Duodenal mucosa (tissue), 2 donors: ENCODE data around the gene ST3GAL5.
A peak's percentile ranks its signal among the peaks of the same experiment; 100 is the strongest.

Experiments
- H3K27ac ChIP-seq: one replicate; pipeline ENCODE4 v1.7.0; 2013; ENCODE audit warnings: low read depth, low read length
- H3K27me3 ChIP-seq, 2 donors: one replicate each; pipeline ENCODE4 v1.7.0; 2013; ENCODE audit warnings: low read length in 2 of 2, control low read depth in 1 of 2; ENCODE audit not compliant: insufficient read depth in 2 of 2, control insufficient read depth in 1 of 2
- H3K36me3 ChIP-seq, 2 donors: one replicate each; pipeline ENCODE4 v1.7.0; 2013; ENCODE audit warnings: low read length in 2 of 2, control low read depth in 1 of 2; ENCODE audit not compliant: insufficient read depth in 2 of 2, control insufficient read depth in 1 of 2
- H3K4me1 ChIP-seq, 2 donors: one replicate each; pipeline ENCODE4 v1.7.0; 2013; ENCODE audit warnings: low read length in 2 of 2, control low read depth in 1 of 2; ENCODE audit not compliant: insufficient read depth in 2 of 2, control insufficient read depth in 1 of 2
- H3K4me3 ChIP-seq, 2 donors: one replicate each; pipeline ENCODE4 v1.7.0; 2013; ENCODE audit warnings: low read length in 2 of 2, low read depth in 1 of 2
- H3K9ac ChIP-seq, 2 donors: one replicate each; pipeline ENCODE4 v1.7.0; 2013; ENCODE audit warnings: low read length in 2 of 2, low read depth in 1 of 2
- H3K9me3 ChIP-seq, 2 donors: one replicate each; pipeline ENCODE4 v1.7.0; 2013; ENCODE audit warnings: low read length in 2 of 2, control low read depth in 1 of 2; ENCODE audit not compliant: control insufficient read depth in 1 of 2

ST3GAL5 gene

GRCh38 chr2:85866165-85866659 is 22.6 kb downstream of the ST3GAL5 start:
- Histone ChIP-seq H3K9ac (no peak overlapping the region), H3K27ac (no peak overlapping the region), H3K36me3 (no peaks in the 10 kb centered on the region), H3K4me3 (no peak overlapping the region), H3K9me3 (no peaks in the 10 kb centered on the region), H3K27me3 (no peaks in the 10 kb centered on the region), H3K4me1 (peaks cover 8 to 9% of the 10 kb centered on the region in 2 donors)

GRCh38 chr2:85865539-85866164 is 23.1 kb downstream of the ST3GAL5 start:
- H3K9me3 ChIP-seq = no peaks in the 10 kb centered on the region
- H3K4me3 ChIP-seq = no peak overlapping the region
- no peak overlapping the region for H3K27ac ChIP-seq
- H3K9ac ChIP-seq = no peak overlapping the region
- no peaks in the 10 kb centered on the region for H3K27me3 ChIP-seq
- no peaks in the 10 kb centered on the region for H3K36me3 ChIP-seq
- H3K4me1 ChIP-seq = peaks cover 9 to 12% of the 10 kb centered on the region in 2 donors

DNA sequence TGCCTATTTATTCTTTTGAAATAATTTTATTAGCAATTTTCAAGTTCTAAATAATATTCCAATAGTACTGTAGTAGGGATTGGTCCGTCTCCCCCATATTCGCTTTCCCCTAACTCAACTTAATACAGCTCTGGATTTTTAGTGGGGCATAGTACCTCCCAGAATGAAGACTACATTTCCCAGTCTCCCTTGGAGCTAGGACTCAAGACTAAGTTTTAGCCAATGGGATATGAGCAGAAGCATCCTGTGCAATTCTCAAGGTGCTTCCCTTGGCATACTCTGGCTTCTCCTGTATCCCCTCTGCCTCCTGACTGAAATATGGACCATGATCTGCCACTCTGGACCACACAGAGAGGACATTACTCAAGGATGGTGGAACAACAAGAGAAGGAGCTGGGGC is 24.1 kb downstream of the ST3GAL5 start:
- H3K4me3 ChIP-seq = no peak overlapping the region
- no peak overlapping the region for H3K27ac ChIP-seq
- H3K27me3 ChIP-seq = no peaks in the 10 kb centered on the region
- peaks cover 9 to 12% of the 10 kb centered on the region in 2 donors for H3K4me1 ChIP-seq
- no peak overlapping the region for H3K9ac ChIP-seq
- H3K9me3 ChIP-seq = no peaks in the 10 kb centered on the region
- no peaks in the 10 kb centered on the region for H3K36me3 ChIP-seq

DNA sequence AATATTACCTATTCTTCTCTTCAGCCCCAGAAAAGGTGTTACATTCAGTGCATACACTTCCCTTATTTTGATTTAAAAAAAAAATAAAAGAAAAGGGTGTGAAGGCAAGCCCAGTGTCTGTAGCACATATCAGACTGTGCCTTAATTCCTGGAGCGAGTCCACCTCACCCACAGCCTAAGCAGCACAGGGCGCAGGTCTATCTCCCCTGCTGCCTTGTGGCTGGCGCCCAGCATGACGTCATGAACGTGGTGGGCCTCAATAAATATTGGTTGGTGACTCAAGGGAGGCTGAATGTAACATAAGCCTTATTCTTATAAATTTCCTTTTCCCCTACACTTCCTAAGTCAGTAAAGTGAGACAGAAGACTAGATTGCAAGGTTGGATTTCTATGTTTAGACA is 26.4 kb downstream of the ST3GAL5 start:
- H3K27me3 ChIP-seq = no peaks in the 10 kb centered on the region
- H3K27ac ChIP-seq = no peak overlapping the region
- H3K36me3 ChIP-seq = no peaks in the 10 kb centered on the region

GRCh38 chr2:85861650-85862049 is 27.1 kb downstream of the ST3GAL5 start:
- Histone ChIP-seq H3K4me1 (peaks cover 9 to 12% of the 10 kb centered on the region in 2 donors), H3K9me3 (no peaks in the 10 kb centered on the region), H3K36me3 (no peaks in the 10 kb centered on the region), H3K27me3 (no peaks in the 10 kb centered on the region), H3K9ac (no peak overlapping the region), H3K4me3 (no peak overlapping the region), H3K27ac (no peak overlapping the region)

More for the DNA sequence above, 26.4 kb downstream of the ST3GAL5 start:
- Histone ChIP-seq H3K4me1 (peaks cover 9 to 12% of the 10 kb centered on the region in 2 donors), H3K9me3 (no peaks in the 10 kb centered on the region), H3K4me3 (no peak overlapping the region), H3K9ac (no peak overlapping the region)

GRCh38 chr2:85861180-85861579 is 27.6 kb downstream of the ST3GAL5 start:
- H3K9me3 ChIP-seq = no peaks in the 10 kb centered on the region
- H3K4me1 ChIP-seq = peaks cover 9 to 12% of the 10 kb centered on the region in 2 donors
- no peak overlapping the region for H3K4me3 ChIP-seq
- H3K9ac ChIP-seq = no peak overlapping the region
- H3K36me3 ChIP-seq = no peaks in the 10 kb centered on the region
- H3K27me3 ChIP-seq = no peaks in the 10 kb centered on the region
- no peak overlapping the region for H3K27ac ChIP-seq

DNA sequence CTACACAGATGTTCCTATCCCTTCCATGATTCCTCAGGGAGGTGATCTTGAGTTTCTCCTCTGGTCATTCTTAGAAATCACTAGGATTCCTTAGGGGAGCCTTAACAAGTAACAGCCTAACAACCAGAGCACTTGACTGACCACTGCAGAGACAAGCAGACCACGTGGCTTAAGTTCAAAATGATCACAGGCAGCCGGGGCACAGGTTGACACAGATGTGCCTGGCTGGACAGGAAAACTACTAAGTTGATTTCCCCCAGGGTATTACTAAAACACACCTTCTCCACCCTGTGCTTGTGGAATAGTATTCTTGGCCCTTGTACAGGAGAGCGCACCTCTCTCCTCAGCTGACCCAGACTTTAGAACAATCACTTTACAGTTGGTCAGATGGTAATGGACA is 29.9 kb downstream of the ST3GAL5 start:
- Histone ChIP-seq H3K9ac (no peak overlapping the region), H3K4me1 (peaks cover 5 to 11% of the 10 kb centered on the region in 2 donors), H3K4me3 (no peak overlapping the region), H3K27ac (no peak overlapping the region), H3K27me3 (no peaks in the 10 kb centered on the region), H3K9me3 (no peaks in the 10 kb centered on the region), H3K36me3 (no peaks in the 10 kb centered on the region)

DNA sequence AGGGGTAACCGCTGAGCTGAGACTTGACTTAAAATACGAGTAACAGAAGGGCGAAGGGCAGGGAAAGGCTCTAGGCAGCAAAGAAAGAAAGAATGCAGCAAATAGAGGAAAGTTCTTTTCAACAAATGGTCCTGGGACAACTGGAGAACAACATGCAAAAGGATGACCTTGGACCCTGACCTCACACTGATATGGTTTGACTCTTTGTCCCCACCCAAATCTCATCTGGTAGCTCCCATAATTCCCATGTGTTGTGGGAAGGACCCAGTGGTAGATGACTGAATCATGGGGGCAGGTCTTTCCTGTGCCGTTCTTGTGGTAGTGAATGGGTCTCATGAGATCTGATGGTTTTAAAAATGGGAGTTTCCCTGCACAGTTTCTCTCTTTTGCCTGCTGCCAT is 33.9 kb downstream of the ST3GAL5 start:
- Histone ChIP-seq H3K9me3 (no peaks in the 10 kb centered on the region), H3K27ac (no peak overlapping the region), H3K36me3 (no peaks in the 10 kb centered on the region)

GRCh38 chr2:85854166-85854509 is 34.7 kb downstream of the ST3GAL5 start:
- no peaks in the 10 kb centered on the region for H3K36me3 ChIP-seq
- no peaks in the 10 kb centered on the region for H3K9me3 ChIP-seq
- H3K4me1 ChIP-seq = peaks cover 15 to 16% of the 10 kb centered on the region in 2 donors
- peak overlapping the region; percentile 5 to 38 for H3K4me3 ChIP-seq
- peak overlapping the region; percentile 36 for H3K27ac ChIP-seq
- no peaks in the 10 kb centered on the region for H3K27me3 ChIP-seq
- peak overlapping the region in 1 of 2 donors; percentile 20 for H3K9ac ChIP-seq

More for the DNA sequence above, 33.9 kb downstream of the ST3GAL5 start:
- H3K9ac ChIP-seq = no peak overlapping the region
- H3K4me3 ChIP-seq = no peak overlapping the region
- H3K4me1 ChIP-seq = peaks cover 15 to 16% of the 10 kb centered on the region in 2 donors
- no peaks in the 10 kb centered on the region for H3K27me3 ChIP-seq

- Histone ChIP-seq H3K27me3 (no peaks in the 10 kb centered on the region), H3K4me1 (peaks cover 15 to 16% of the 10 kb centered on the region in 2 donors), H3K9me3 (no peaks in the 10 kb centered on the region), H3K27ac (peak overlapping the region; percentile 36), H3K36me3 (no peaks in the 10 kb centered on the region), H3K9ac (peak overlapping the region in 1 of 2 donors; percentile 20), H3K4me3 (peak overlapping the region; percentile 32 to 38)
Observed at GRCh38 chr2:85853499-85854165, 35.2 kb downstream of the ST3GAL5 start.
